ENCODE measurements around the gene CDH23.

The CDH23 gene

DNA sequence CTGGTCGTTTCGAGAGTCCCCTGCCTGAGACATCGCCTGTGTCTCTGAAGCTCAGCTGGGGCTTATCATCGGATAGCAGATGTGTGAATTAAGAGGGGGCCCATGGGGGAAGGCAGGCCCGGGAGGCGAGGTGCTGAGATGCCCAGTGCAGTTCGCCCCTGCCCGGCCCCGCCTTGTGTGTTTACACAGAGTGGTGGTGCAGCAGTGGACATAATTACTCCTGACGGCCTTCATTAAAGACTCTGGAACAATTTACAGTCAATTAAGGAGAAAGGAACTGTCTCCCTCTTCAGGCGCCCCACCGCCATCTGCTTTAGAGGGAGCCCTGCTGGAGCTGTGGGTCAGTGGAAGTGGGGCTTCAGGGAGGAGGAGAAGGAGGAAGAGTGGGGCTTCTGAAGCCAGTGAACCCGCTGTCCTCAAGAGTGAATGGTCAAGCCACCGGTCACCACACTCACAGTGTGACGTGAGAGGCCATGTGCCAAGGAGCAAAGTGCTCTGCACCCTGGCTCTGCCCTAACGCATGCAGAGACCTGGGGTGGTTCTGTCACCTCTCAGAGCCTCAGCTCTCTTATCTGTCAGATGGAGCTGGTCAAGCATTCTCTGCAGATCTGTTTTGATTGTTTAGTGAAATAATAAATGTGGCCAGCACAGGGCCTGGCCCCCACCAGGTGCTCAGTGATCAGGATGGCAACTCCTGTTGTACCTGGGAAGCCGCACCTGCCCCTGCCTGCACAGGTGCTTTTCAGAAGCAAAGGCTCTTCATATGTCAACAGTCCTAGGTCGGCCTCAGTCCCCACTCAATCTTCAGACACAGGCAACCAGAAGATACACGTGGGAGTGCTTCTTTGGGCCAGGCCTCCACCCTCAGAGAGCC, 65.6 kb downstream of the CDH23 start:
- Histone ChIP-seq H3K4me3 (ENCODE audit: low read depth in 1 of 2, low read length in 2 of 2) (no peak overlapping the region), H3K4me1 (ENCODE audit: insufficient read depth, low read length) (no peaks in the 10 kb centered on the region), H3K27me3 (ENCODE audit: control insufficient read depth in 1 of 2, insufficient read depth in 2 of 2, low read length in 2 of 2) (peaks cover 0 to 3% of the 10 kb centered on the region in 2 donors), H3K36me3 (ENCODE audit: insufficient read depth, low read length) (no peaks in the 10 kb centered on the region), H3K9ac (ENCODE audit: low read length) (no peak overlapping the region), H3K9me3 (ENCODE audit: low read length) (no peaks in the 10 kb centered on the region), H3K27ac (ENCODE audit: low read depth, low read length) (no peak overlapping the region)

DNA sequence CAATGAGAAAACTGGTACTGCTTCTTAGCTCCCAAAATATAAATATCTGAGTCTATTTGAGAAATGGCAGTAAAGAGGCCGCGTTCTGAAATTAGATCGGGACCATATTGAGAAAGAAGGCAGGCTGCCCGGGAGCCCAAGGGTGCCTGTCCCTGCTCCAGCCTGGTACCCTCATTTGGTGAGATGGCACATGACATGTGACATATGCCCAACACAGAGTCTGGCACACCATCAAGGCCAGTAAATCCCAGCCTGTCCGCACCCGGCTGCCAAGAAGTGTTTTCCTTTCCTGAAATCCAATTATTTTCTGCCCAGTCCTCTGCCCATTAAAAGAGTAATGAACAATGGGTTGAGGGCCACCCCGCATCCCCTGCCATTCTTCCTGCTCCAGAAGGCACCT, 66.4 kb downstream of the CDH23 start:
- no peak overlapping the region for H3K4me3 ChIP-seq (ENCODE audit: low read depth in 1 of 2, low read length in 2 of 2)
- peaks cover 0 to 3% of the 10 kb centered on the region in 2 donors for H3K27me3 ChIP-seq (ENCODE audit: control insufficient read depth in 1 of 2, insufficient read depth in 2 of 2, low read length in 2 of 2)
- no peaks in the 10 kb centered on the region for H3K4me1 ChIP-seq (ENCODE audit: insufficient read depth, low read length)
- no peaks in the 10 kb centered on the region for H3K9me3 ChIP-seq (ENCODE audit: low read length)
- no peak overlapping the region for H3K9ac ChIP-seq (ENCODE audit: low read length)
- no peak overlapping the region for H3K27ac ChIP-seq (ENCODE audit: low read depth, low read length)
- no peaks in the 10 kb centered on the region for H3K36me3 ChIP-seq (ENCODE audit: insufficient read depth, low read length)

DNA sequence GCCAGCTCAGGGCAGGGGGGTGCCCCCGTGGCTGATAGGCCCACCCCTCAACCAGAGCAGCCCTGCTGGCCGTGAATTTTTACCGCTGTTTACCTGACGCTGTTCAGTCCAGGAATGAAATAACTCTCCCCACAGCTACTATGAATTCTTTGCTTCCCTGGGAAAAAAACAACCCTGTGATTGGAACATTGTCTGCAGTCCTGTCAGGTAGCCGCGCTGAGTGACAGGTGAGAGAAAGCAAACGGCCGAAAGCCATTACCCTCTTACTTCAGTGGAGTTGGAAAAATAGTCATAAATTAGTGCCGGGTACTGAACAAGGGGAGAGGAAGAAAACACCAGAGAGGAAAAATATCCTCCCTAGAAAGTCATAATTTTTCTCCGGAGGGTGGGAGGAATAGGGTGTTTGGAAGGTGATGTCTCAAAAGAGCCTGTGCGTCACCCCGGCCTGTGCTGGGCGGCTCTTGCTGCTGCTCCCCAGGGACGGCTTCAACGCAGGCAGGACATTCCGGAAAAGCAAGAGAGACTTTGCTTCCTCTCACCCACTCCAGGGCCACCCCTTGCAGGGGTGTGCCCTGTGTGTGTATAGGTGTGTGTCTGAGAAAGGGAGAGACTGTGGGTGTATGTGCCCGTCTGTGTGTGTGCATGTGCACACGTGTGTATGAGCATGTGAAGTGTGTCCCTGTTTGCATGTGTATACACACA, 69.0 kb downstream of the CDH23 start:
- H3K27me3 ChIP-seq (ENCODE audit: control insufficient read depth in 1 of 2, insufficient read depth in 2 of 2, low read length in 2 of 2), result no peaks in the 10 kb centered on the region
- no peak overlapping the region for H3K9ac ChIP-seq (ENCODE audit: low read length)
- H3K36me3 ChIP-seq (ENCODE audit: insufficient read depth, low read length), result no peaks in the 10 kb centered on the region
- H3K4me1 ChIP-seq (ENCODE audit: insufficient read depth, low read length), result no peaks in the 10 kb centered on the region
- H3K9me3 ChIP-seq (ENCODE audit: low read length), result no peaks in the 10 kb centered on the region
- no peak overlapping the region for H3K4me3 ChIP-seq (ENCODE audit: low read depth in 1 of 2, low read length in 2 of 2)
- H3K27ac ChIP-seq (ENCODE audit: low read depth, low read length), result no peak overlapping the region

DNA sequence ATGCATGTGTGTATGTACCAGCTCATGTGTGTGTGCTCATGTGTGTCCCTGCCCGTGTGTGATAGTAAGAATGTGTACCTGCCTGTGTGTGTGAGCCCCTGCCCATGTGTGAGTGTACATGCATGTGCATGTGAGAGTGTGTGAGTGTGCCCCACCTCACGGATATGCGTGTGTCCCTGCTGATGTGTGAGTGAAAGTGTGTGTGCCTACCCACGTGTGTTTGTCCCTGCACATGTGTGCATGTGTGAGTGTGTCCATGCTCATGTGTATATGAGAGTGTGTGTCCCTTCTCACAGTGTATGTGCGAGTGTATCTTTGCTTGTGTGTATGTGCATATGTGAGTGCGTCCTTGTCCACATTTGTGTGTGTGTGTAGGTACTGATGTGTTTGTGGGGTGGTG, 69.6 kb downstream of the CDH23 start:
- H3K9me3 ChIP-seq (ENCODE audit: low read length), result no peaks in the 10 kb centered on the region
- H3K4me3 ChIP-seq (ENCODE audit: low read depth in 1 of 2, low read length in 2 of 2), result no peak overlapping the region
- H3K36me3 ChIP-seq (ENCODE audit: insufficient read depth, low read length), result no peaks in the 10 kb centered on the region
- no peaks in the 10 kb centered on the region for H3K4me1 ChIP-seq (ENCODE audit: insufficient read depth, low read length)
- H3K27me3 ChIP-seq (ENCODE audit: control insufficient read depth in 1 of 2, insufficient read depth in 2 of 2, low read length in 2 of 2), result no peaks in the 10 kb centered on the region
- H3K27ac ChIP-seq (ENCODE audit: low read depth, low read length), result no peak overlapping the region
- no peak overlapping the region for H3K9ac ChIP-seq (ENCODE audit: low read length)

DNA sequence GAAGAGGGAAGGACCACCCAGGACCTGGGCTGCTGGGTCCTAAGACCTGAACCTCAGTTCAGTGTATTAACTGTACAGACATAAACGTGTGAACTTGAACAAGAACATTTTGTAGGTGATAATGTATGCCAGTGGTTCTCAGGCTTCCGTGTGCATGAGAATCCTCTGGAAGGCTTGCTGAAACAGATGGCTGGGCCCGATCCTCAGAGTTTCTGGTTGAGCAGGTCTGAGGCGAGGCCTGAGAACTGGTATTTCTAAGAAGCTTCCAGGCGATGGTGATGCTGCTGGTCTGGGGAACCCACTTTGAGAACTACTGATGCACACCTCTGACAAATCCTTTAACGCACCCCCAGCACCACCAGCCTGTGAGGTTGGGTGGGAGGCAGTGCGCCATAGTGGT, 70.4 kb downstream of the CDH23 start:
- no peaks in the 10 kb centered on the region for H3K9me3 ChIP-seq (ENCODE audit: low read length)
- H3K4me3 ChIP-seq (ENCODE audit: low read depth in 1 of 2, low read length in 2 of 2), result no peak overlapping the region

DNA sequence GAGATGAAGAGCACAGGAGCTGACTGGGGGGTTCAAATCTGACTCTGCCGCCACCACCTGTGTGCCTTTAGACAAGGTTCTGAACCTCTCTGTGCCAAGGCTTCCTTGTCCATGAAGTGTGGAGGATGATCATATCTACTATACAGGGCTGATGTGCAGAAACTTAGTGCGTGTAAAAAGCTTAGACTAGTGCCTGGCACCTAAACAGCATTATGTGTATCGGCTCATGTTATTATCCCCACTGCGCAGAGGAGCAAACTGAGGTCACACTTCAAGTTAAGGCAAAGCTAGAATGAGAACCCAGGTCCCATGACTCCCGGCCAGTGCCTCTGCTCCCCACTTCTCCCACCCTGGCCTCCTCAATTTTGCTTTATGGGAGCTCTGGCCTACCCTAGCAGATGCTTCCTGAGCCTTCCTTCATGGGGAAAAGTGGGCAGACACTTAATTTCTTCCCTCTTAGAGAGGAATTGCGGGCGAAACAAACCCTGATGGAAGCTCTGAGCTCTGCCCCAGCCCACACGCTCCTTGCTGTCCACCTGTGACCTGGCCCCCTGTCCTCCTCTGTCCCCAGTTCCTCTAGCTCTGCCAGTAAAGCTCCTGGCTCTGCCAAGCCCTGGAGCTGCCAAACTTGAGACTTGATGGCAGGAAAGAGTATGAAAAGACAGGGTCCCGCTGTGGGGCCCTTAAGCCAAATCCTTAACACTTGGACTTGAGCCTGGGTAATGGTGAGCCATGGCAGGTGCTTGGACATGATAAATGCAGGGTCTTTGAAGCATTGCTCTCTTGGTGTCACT, 71.0 kb downstream of the CDH23 start:
- Histone ChIP-seq H3K27me3 (ENCODE audit: control insufficient read depth in 1 of 2, insufficient read depth in 2 of 2, low read length in 2 of 2) (no peaks in the 10 kb centered on the region), H3K4me3 (ENCODE audit: low read depth in 1 of 2, low read length in 2 of 2) (no peak overlapping the region), H3K9me3 (ENCODE audit: low read length) (no peaks in the 10 kb centered on the region), H3K4me1 (ENCODE audit: insufficient read depth, low read length) (no peaks in the 10 kb centered on the region), H3K36me3 (ENCODE audit: insufficient read depth, low read length) (no peaks in the 10 kb centered on the region), H3K9ac (ENCODE audit: low read length) (no peak overlapping the region), H3K27ac (ENCODE audit: low read depth, low read length) (no peak overlapping the region)

More for the DNA sequence above, 70.4 kb downstream of the CDH23 start:
- Histone ChIP-seq H3K36me3 (ENCODE audit: insufficient read depth, low read length) (no peaks in the 10 kb centered on the region), H3K4me1 (ENCODE audit: insufficient read depth, low read length) (no peaks in the 10 kb centered on the region), H3K27ac (ENCODE audit: low read depth, low read length) (no peak overlapping the region), H3K27me3 (ENCODE audit: control insufficient read depth in 1 of 2, insufficient read depth in 2 of 2, low read length in 2 of 2) (no peaks in the 10 kb centered on the region), H3K9ac (ENCODE audit: low read length) (no peak overlapping the region)

GRCh38 chr10:71468363-71469094, 71.8 kb downstream of the CDH23 start:
- Histone ChIP-seq H3K9ac (ENCODE audit: low read length) (no peak overlapping the region), H3K36me3 (ENCODE audit: insufficient read depth, low read length) (no peaks in the 10 kb centered on the region), H3K27ac (ENCODE audit: low read depth, low read length) (no peak overlapping the region), H3K4me1 (ENCODE audit: insufficient read depth, low read length) (no peaks in the 10 kb centered on the region), H3K4me3 (ENCODE audit: low read depth in 1 of 2, low read length in 2 of 2) (no peak overlapping the region), H3K9me3 (ENCODE audit: low read length) (no peaks in the 10 kb centered on the region), H3K27me3 (ENCODE audit: control insufficient read depth in 1 of 2, insufficient read depth in 2 of 2, low read length in 2 of 2) (no peaks in the 10 kb centered on the region)

DNA sequence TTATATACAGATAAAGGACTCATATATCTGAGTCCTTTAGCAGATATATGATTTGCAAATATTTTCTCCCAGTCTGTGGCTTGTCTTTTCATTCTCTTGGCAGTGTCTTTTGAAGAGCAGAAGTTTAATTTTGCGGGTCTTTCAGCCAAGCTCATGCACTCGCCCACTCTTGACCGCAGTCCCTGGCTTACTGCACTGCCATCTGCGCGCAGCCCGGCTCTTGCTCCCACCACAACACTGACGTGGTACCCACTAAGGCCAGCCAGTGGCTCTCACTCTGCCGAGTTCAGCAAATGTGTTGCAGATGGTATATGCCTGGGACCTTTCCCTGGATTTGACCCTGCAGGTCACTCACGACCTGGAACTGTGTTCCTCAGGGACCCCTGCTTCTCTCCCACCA, 74.3 kb downstream of the CDH23 start:
- Histone ChIP-seq H3K27me3 (ENCODE audit: control insufficient read depth in 1 of 2, insufficient read depth in 2 of 2, low read length in 2 of 2) (no peaks in the 10 kb centered on the region), H3K27ac (ENCODE audit: low read depth, low read length) (no peak overlapping the region), H3K9me3 (ENCODE audit: low read length) (no peaks in the 10 kb centered on the region), H3K4me1 (ENCODE audit: insufficient read depth, low read length) (peaks cover 9% of the 10 kb centered on the region), H3K36me3 (ENCODE audit: insufficient read depth, low read length) (no peaks in the 10 kb centered on the region), H3K4me3 (ENCODE audit: low read depth in 1 of 2, low read length in 2 of 2) (no peak overlapping the region), H3K9ac (ENCODE audit: low read length) (no peak overlapping the region)

DNA sequence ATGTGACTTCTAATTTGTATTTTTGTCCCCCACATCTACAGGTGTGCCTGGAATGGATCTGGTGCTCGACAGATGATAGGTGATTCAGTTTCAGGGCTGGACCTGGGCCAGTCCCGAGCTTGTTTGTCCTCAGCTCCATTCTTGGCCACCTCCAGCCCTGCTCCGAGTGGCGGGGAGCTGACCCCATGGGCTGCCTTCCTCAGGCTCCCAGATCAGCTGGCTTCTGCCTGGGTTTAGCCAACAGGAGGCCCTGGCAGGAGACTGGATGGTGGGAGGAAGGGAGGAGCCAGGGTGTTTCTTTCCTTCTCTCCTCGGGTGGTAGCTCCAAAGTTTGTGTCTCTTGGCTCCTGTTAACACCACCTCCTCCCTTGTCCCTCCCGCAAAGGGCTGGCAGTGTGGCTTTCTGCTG, 75.2 kb downstream of the CDH23 start:
- H3K27ac ChIP-seq (ENCODE audit: low read depth, low read length), result no peak overlapping the region

DNA sequence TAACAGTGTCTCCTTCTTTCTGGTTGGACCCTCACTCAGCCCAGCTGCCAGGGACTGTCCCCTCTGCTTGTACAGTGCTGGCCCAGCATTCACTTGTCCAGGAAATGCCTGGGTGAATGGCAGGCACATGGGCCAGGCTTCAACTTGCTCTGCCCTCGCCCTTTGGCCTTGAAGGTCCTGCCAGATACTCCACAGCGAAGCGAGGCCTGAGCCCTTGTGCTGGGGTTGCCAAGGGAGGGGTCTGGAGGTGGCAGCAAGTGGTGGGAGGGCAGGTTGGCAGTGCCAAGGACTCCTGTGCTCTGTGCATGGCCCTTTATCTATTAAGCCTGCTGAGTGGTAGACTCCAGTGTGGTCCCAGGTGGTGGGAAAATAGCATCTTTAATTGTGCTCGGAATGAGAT, 75.7 kb downstream of the CDH23 start:
- Histone ChIP-seq H3K27ac (ENCODE audit: low read depth, low read length) (no peak overlapping the region), H3K36me3 (ENCODE audit: insufficient read depth, low read length) (no peaks in the 10 kb centered on the region), H3K4me3 (ENCODE audit: low read depth in 1 of 2, low read length in 2 of 2) (no peak overlapping the region), H3K9me3 (ENCODE audit: low read length) (no peaks in the 10 kb centered on the region), H3K4me1 (ENCODE audit: insufficient read depth, low read length) (peaks cover 23% of the 10 kb centered on the region), H3K9ac (ENCODE audit: low read length) (no peak overlapping the region), H3K27me3 (ENCODE audit: control insufficient read depth in 1 of 2, insufficient read depth in 2 of 2, low read length in 2 of 2) (no peaks in the 10 kb centered on the region)

More for the DNA sequence above, 75.2 kb downstream of the CDH23 start:
- Histone ChIP-seq H3K27me3 (ENCODE audit: control insufficient read depth in 1 of 2, insufficient read depth in 2 of 2, low read length in 2 of 2) (no peaks in the 10 kb centered on the region), H3K9ac (ENCODE audit: low read length) (no peak overlapping the region), H3K4me3 (ENCODE audit: low read depth in 1 of 2, low read length in 2 of 2) (no peak overlapping the region), H3K36me3 (ENCODE audit: insufficient read depth, low read length) (no peaks in the 10 kb centered on the region), H3K9me3 (ENCODE audit: low read length) (no peaks in the 10 kb centered on the region), H3K4me1 (ENCODE audit: insufficient read depth, low read length) (peaks cover 18% of the 10 kb centered on the region)

DNA sequence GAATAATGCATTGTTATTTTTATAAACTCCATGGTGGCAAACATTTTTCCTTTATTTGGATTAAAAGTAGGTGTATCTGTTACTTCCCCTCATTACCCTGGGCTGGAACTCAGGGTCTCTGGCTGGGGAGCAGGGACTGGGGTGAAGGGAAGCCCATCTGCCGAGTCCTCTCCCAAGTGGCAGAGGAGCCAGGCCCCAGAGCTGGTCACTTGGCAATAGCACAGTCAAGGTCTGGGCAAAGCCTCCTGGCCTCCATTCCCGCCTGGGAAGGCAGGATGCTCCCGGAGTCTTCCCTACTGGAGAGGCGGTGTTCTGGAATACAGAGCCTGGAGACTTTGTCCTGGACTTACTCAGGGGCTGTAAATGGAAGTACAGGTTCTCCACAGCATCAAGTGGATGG, 76.2 kb downstream of the CDH23 start:
- no peaks in the 10 kb centered on the region for H3K9me3 ChIP-seq (ENCODE audit: low read length)
- H3K4me1 ChIP-seq (ENCODE audit: insufficient read depth, low read length), result peaks cover 23% of the 10 kb centered on the region
- no peaks in the 10 kb centered on the region for H3K27me3 ChIP-seq (ENCODE audit: control insufficient read depth in 1 of 2, insufficient read depth in 2 of 2, low read length in 2 of 2)
- H3K4me3 ChIP-seq (ENCODE audit: low read depth in 1 of 2, low read length in 2 of 2), result no peak overlapping the region
- H3K9ac ChIP-seq (ENCODE audit: low read length), result no peak overlapping the region
- H3K36me3 ChIP-seq (ENCODE audit: insufficient read depth, low read length), result no peaks in the 10 kb centered on the region
- no peak overlapping the region for H3K27ac ChIP-seq (ENCODE audit: low read depth, low read length)
